ENCODE data around the gene COMMD7.

The COMMD7 gene

GRCh38 chr20:32743237-32744112 is at the start of gene COMMD7:
TSS of gene COMMD7 (minus strand) at chr20:32743467. CDS start at chr20:32743391, 76 bp downstream.
- DNase-seq = no peak

- DNase-seq = no peak
Measured at GRCh38 chr20:32792731-32793458, 49.6 kb upstream of the COMMD7 start.

- DNase-seq = no peak
Measured at GRCh38 chr20:32792316-32792715, 49.0 kb upstream of the COMMD7 start.

DNA sequence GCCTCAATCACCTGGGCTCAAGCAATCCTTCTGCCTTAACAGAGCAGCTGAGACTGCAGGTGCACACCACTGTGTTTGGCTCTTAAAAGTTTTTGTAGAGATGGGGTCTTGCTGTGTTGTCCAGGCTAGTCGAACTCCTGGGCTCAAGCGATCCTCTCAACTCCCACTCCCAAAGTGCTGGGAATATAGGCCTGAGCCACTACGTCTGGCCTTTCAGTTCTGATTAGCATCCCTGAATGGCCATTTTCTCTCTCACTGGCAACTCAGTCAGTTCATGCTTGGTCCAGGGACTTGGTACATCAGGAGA is 47.4 kb upstream of the COMMD7 start:
- no peak for DNase-seq

GRCh38 chr20:32789896-32790750 is 46.9 kb upstream of the COMMD7 start:
- DNase-seq = peak; percentile 37

GRCh38 chr20:32787168-32787567 is 43.9 kb upstream of the COMMD7 start:
- DNase-seq = no peak

- no peak for DNase-seq
Measured at GRCh38 chr20:32786059-32786760, 42.9 kb upstream of the COMMD7 start.

DNA sequence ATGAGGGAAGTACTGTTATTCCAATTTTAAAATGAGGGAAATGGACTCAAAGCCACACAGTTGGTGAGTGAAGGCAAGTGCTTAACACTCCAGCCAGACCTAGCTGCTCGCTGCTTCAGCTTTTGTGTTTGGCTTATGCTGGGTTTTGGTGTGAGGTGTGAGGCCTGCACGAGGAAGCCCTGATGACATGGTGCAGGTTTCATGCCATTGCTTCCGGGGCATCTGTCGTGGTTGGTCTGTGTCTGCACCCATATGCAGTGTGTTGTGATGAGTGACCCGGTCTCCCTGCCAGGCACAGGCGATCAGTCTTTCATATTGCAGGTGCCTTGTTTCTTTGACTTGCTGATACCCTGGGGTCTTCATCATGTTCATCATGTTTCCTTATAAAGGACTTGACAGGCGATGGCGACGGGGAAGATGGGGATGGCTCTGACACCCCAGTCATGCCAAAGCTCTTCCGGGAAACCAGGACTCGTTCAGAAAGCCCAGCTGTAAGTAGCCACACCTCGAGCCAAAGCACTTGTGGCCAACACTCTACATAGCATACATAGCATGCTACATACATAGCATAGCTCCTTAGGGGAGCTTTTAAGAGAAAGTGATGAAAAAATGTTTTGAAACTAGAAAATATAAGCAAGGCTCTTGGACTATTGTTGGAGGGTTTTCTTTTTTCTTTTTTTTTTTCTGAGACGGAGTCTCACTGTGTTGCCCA is 41.3 kb upstream of the COMMD7 start:
- DNase-seq = no peak

DNA sequence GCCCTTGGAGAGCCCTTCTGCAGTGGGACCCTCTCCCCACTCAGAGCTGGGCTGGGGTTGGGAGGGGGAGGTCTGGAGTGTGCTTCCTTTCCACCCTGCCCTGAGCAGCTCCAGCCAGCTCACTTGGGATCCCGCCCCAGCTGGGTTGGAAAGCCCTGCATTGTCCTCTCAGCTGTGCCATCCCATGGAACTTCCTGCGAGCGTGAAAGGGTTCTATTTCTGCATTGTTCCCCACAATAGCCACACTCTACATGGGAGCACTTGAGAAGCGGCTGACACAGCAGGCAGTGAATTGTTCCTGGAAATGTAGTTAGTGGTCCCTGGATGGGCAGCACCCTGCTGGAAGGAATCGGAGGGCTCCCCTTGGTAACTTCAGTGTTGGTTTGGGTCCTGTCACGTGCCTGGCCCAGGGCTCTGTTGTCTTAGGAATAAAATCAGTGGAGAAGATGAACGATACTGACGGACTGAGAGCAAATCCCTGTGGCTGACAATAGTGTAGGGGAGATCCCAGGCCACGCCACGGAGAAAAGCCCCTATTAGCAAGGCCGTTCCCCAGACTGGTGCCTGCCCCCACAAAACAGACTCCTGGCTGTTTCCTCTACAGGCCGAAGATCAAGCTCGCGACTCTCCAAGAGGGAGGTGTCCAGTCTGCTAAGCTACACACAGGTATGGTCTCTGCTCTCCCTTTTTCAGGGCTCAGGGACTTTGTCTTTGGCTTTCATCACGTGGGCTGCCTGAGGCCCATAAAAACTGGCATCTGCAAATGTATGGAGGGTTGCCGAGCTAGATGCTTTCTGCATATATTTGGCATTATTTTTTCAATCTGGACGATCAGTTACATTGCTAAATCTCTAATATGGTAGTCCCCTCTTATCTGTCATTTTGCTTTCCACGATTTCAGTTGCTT is 37.7 kb upstream of the COMMD7 start:
- no peak for DNase-seq

GRCh38 chr20:32780278-32780677 is 37.0 kb upstream of the COMMD7 start:
- DNase-seq = no peak

- DNase-seq = no peak
Measured at GRCh38 chr20:32779500-32780211, 36.4 kb upstream of the COMMD7 start.

- no peak for DNase-seq
Measured at GRCh38 chr20:32777177-32777956, 34.1 kb upstream of the COMMD7 start.

GRCh38 chr20:32775336-32775991 is 32.2 kb upstream of the COMMD7 start:
- DNase-seq = no peak

GRCh38 chr20:32773855-32774254 is 30.6 kb upstream of the COMMD7 start:
- DNase-seq = no peak

DNA sequence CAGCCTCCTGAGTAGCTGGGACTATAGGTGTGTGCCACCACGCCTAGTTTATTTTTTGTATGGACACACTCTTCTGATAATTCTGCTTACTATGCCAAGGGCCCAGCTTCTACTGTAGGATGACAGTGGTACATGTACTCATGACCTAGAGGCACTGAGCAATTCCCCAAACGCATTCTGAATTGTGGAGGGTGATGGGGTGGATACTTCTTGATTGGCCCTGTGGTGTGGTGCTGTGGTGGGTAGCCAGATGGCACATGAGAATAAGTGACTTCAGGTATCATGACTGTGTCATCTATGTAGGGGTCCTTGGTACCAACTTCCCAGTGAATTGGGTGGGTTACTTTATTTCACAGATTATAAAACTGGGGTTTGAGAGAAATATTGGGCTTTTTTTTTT is 30.0 kb upstream of the COMMD7 start:
- no peak for DNase-seq

- DNase-seq = no peak
Measured at GRCh38 chr20:32772046-32772445, 28.8 kb upstream of the COMMD7 start.

DNA sequence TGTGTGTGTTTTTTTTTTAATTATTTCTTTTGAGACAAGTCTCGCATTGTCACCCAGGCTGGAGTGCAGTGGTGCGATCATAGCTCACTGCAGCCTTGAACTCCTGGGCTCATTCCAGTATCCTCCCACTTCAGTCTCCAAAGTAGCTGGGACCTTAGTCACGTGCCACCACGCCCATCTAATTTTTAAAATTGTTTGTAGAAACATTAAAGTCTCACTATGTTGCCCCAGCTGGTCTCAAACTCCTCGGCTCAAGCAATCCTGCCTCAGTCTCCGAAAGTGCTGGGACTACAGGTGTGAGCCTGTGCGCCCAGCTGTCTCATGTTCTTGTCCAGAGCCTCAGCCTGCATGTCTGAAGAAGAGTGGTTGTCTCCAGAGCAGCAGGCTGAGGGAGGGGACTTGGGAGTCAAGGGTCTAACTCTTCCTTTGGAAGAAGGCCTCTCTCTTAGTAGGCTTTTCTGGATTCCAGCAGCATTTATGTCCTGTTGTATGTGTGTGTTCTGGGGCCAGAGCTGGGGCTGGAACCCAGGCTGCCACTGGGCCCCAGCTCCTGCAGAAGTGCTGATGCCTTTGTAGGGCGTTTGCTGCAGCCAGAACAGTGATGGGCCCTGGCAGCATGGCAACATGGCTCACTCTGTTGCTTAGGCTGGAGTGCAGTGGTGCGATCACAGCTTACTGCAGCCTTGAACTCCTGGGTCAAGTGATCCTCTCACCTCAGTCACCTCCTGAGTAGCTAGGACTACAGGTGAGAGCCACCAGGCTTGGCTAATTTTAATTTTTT is 24.3 kb upstream of the COMMD7 start:
- DNase-seq = no peak
